GM21825 (cell line): ENCODE measurements around the gene UBQLN4.
A peak's percentile ranks its signal among the peaks of the same experiment; 100 is the strongest.

Source experiments
- ATAC-seq: cut with Tn5 transposase; IDR thresholded peaks from one replicate; pipeline ENCODE4 v1.9.1; 2021; ENCODE audit warnings: mild to moderate bottlenecking, moderate library complexity; ENCODE audit not compliant: unreplicated experiment

UBQLN4 gene

GRCh38 chr1:156020293-156021092, 33.1 kb downstream of the UBQLN4 start, which contains the start of gene SSR2:
TSS of gene SSR2 (minus strand) at chr1:156020951. CDS start at chr1:156020167, 784 bp downstream.
- peak; percentile 90 for ATAC-seq

GRCh38 chr1:156019946-156020292, 33.7 kb downstream of the UBQLN4 start:
- no peak for ATAC-seq

- no peak for ATAC-seq
Measured at GRCh38 chr1:156014829-156015228, 38.8 kb downstream of the UBQLN4 start.

GRCh38 chr1:156012051-156012817, 41.4 kb downstream of the UBQLN4 start:
- peak; percentile 62 for ATAC-seq

GRCh38 chr1:156009404-156009803, 44.2 kb downstream of the UBQLN4 start:
- ATAC-seq: no peak

GRCh38 chr1:156006666-156007376, 46.8 kb downstream of the UBQLN4 start:
- no peak for ATAC-seq

- no peak for ATAC-seq
Measured at GRCh38 chr1:156004843-156005584, 48.6 kb downstream of the UBQLN4 start.

- ATAC-seq: no peak
Measured at GRCh38 chr1:156003923-156004188, 49.7 kb downstream of the UBQLN4 start.

- ATAC-seq: no peak
Measured at GRCh38 chr1:156002188-156002911, 51.2 kb downstream of the UBQLN4 start.

GRCh38 chr1:156001662-156002171, 51.9 kb downstream of the UBQLN4 start:
- ATAC-seq: no peak

- ATAC-seq: no peak
Measured at GRCh38 chr1:156001021-156001661, 52.5 kb downstream of the UBQLN4 start.

GRCh38 chr1:155999964-156000363, 53.6 kb downstream of the UBQLN4 start:
- ATAC-seq: no peak

- ATAC-seq: no peak
Measured at GRCh38 chr1:155996166-155996565, 57.4 kb downstream of the UBQLN4 start.

GRCh38 chr1:155993595-155993994, 60.0 kb downstream of the UBQLN4 start:
- ATAC-seq: no peak

GRCh38 chr1:155990005-155990739, 63.4 kb downstream of the UBQLN4 start:
- ATAC-seq: peak; percentile 27

GRCh38 chr1:155989242-155990004, 64.2 kb downstream of the UBQLN4 start:
- peak; percentile 65 for ATAC-seq
